Bronchial epithelial cell (primary cell): ENCODE results near the gene ATP11B. TPM values are rescaled to one million over a fixed set of nuclear protein-coding genes. Genes with fewer than 3 reads are reported as not detected.

Experiments used
- DNase-seq: peaks from one replicate; pipeline ENCODE4 v3.0.0-alpha.2; 2010; ENCODE audit warnings: low read depth
- FAIRE-seq: peaks from 2 replicates; lab custom pipeline; 2011; peaks lifted over from hg19 to GRCh38; lab: Jason Lieb, UNC
- H3K27me3 ChIP-seq: 2 replicates; pipeline ENCODE4 v1.5.1; 2011; ENCODE audit warnings: low read length; ENCODE audit not compliant: control insufficient read depth, insufficient read depth
- H3K36me3 ChIP-seq: 2 replicates; pipeline ENCODE4 v1.5.1; 2011; ENCODE audit warnings: low read length; ENCODE audit not compliant: control insufficient read depth, insufficient read depth
- H3K4me3 ChIP-seq: 2 replicates; pipeline ENCODE4 v1.5.1; 2011; ENCODE audit warnings: mild to moderate bottlenecking, low read depth, low read length, control low read depth
- total RNA-seq: library from RNA; depleted of rRNA; stranded (reverse); fragments of >200 nt; gene quantifications from 2 replicates; pipeline ENCODE4 v1.2.1, GENCODE V29; 2014
- TF ChIP-seq, protein P1 (sequence below): IDR thresholded peaks from 2 replicates; pipeline ENCODE4 v1.5.1; 2011; ENCODE audit warnings: mild to moderate bottlenecking, moderate library complexity, low read length, control low read depth, inconsistent platforms; ENCODE audit not compliant: insufficient read depth, severe bottlenecking

The ATP11B gene
- total RNA-seq, 1 donor from 2014 or later = 72.4 TPM

DNA sequence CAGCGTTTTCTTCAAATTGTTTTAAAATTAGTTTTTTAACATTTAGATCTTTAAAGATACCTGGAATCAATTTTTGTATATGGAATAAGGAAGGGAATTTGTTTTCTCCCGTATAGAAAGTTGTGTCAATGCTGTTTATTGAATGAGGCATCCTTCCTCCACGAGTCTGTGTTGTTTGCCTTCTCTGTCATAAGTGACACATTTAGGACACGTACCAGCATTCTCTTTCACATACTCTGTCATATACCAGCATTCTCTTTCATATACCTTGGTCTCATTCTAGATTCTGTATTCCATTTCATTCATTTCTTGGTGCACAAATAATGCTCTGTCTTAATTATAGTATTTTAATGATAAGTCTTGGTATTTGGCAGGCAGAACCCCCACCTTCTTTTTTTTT, 10.3 kb downstream of the ATP11B start:
- Histone ChIP-seq H3K4me3 (no peak overlapping the region), H3K27me3 (no peaks in the 10 kb centered on the region), H3K36me3 (no peaks in the 10 kb centered on the region)
- TF ChIP-seq, protein P1, sequence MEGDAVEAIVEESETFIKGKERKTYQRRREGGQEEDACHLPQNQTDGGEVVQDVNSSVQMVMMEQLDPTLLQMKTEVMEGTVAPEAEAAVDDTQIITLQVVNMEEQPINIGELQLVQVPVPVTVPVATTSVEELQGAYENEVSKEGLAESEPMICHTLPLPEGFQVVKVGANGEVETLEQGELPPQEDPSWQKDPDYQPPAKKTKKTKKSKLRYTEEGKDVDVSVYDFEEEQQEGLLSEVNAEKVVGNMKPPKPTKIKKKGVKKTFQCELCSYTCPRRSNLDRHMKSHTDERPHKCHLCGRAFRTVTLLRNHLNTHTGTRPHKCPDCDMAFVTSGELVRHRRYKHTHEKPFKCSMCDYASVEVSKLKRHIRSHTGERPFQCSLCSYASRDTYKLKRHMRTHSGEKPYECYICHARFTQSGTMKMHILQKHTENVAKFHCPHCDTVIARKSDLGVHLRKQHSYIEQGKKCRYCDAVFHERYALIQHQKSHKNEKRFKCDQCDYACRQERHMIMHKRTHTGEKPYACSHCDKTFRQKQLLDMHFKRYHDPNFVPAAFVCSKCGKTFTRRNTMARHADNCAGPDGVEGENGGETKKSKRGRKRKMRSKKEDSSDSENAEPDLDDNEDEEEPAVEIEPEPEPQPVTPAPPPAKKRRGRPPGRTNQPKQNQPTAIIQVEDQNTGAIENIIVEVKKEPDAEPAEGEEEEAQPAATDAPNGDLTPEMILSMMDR = no peak
- FAIRE-seq (no peak), DNase-seq (peak; percentile 28)

DNA sequence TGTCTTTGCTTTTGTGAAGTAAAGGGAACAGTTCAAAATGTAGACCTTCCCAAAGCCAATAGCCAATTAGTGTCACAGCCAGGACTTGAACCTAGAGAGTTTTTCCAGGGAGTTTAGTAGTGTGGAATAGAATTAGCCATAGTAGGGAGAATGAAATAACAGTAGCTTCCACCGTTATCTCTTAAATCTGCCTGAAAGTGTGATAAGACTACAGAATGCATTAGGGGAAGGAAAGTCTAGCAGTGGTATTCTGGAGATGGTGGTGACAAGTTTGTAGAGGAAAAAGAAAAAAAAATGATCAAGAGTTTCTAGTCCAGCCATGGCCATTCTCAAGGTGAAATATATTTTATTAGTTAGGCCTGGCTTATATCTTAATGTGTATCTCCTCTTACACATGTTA, 13.8 kb downstream of the ATP11B start:
- no peaks in the 10 kb centered on the region for H3K27me3 ChIP-seq
- TF ChIP-seq, protein P1 = no peak
- no peaks in the 10 kb centered on the region for H3K36me3 ChIP-seq
- no peak overlapping the region for H3K4me3 ChIP-seq
- DNase-seq = no peak
- FAIRE-seq = no peak

DNA sequence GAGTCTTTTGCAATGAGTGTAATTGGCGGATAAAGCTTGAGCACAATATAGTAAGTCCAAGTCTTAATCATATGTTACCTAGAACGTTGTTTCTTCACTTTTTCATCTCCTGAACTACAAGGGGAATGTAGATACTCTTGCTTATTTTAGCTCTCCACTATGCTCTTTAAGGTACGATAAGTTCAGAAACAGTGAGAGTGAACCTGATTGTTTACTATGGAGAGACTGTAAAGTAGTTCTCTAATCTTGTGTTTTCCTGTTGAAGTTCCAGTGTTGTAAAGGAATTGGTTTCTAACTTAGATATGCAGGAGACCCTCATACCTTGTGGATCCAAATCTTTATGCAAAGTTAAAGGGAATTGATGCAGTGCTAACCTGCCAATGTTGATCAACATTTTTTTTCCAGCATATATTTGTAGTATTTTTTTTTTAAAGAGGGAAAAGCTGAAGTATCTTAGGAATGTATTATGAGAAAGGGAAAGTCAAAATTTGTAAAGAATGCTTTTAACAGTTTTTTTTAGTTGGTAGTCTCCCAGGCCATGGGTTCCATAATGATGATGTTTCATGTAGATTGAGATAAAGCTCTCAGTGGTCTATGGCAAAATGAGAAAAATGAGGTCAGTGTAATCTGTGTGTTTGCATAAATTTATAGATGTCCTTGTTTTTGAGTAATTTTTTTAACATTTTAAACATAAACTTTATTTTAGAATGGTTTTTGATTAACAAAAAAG, 14.9 kb downstream of the ATP11B start:
- FAIRE-seq = no peak
- no peak for DNase-seq

DNA sequence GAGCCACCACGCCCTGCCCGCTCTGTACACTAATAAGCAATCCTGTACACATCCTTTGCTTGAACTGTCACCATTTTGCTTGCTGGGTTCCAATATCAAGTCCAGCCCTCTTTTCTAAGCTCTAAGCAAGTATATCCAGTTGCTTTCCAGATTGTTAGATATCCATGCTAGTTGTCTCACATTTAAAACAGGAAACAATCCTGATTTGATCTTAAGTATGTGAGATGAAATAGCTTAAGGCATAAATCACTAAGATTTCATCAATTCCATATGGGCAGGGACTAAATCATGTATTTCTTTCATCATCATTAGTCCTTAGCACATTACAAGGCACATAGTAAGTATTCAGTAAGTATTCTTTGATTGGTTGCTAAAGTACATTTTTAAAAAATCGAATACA, 16.2 kb downstream of the ATP11B start:
- H3K36me3 ChIP-seq = no peaks in the 10 kb centered on the region
- DNase-seq (no peak), FAIRE-seq (no peak)
- no peaks in the 10 kb centered on the region for H3K27me3 ChIP-seq
- H3K4me3 ChIP-seq = no peak overlapping the region
- TF ChIP-seq, protein P1 = no peak

More for the DNA sequence above, 14.9 kb downstream of the ATP11B start:
- TF ChIP-seq, protein P1 = no peak
- Histone ChIP-seq H3K36me3 (no peaks in the 10 kb centered on the region), H3K4me3 (no peak overlapping the region), H3K27me3 (no peaks in the 10 kb centered on the region)

DNA sequence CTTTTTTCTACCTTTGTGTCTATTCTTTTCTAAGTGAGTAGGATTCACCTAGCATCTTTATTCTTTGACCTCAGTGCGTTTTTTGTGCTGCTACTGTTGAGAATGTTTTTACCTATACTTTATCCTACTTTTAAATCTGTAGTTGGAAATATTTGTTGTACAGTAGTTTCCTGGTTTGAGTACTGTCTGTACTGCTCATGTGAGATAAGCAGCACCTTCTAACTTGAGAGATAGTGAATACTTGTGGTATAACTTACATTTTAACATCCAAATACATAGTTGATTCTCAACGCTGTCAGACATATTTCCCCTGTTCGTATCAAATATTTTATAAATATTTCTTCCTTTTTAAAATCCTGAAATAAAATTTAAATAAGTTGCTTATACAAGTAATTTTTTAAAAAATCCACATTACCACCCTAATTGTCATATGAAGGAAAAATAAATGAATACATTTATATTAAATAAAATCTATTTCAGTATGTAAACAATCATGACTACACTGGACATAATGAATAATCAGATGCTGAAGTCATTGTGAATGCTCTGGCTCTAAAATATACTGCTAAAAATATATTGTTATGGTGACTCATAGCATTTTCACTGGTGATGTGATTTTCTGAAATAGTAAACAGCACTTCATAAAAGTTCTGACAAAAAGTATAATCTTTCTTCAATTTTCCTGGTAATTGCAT, 17.4 kb downstream of the ATP11B start:
- no peak overlapping the region for H3K4me3 ChIP-seq
- no peak for FAIRE-seq
- H3K27me3 ChIP-seq = no peaks in the 10 kb centered on the region
- no peaks in the 10 kb centered on the region for H3K36me3 ChIP-seq
- TF ChIP-seq, protein P1 = no peak
- peak; percentile 5 for DNase-seq
